Ovary (tissue), 9 donors: ENCODE results near the gene FNDC3A. TPM values are rescaled to one million over a fixed set of nuclear protein-coding genes. Genes with fewer than 3 reads are reported as not detected.

Source experiments
- DNase-seq, 5 donors: peaks; one replicate each; pipeline ENCODE4 v3.0.0-alpha.2; 2019 to 2020
- H3K27ac ChIP-seq, 2 donors: fragments of 200-600 bp; one replicate each; pipeline versions ENCODE4 v1.5.1 to v1.8.0; 2019 to 2022
- H3K27me3 ChIP-seq: fragments of 200-600 bp; one replicate; pipeline ENCODE4 v1.8.0; 2022
- H3K36me3 ChIP-seq: fragments of 200-600 bp; sonication (generic); one replicate; pipeline ENCODE4 v1.5.1; 2019
- H3K4me1 ChIP-seq: one replicate; pipeline ENCODE4 v1.8.1; 2013; ENCODE audit warnings: mild to moderate bottlenecking, moderate library complexity; ENCODE audit not compliant: insufficient read depth
- H3K4me3 ChIP-seq: fragments of 200-600 bp; sonication (generic); one replicate; pipeline ENCODE4 v1.5.1; 2017
- H3K9me3 ChIP-seq, 2 donors: fragments of 200-600 bp in 1 of 2; sonication (generic) in 1 of 2; one replicate each; pipeline versions ENCODE4 v1.5.1 to v1.8.1; 2013 to 2019; ENCODE audit warnings: mild to moderate bottlenecking in 1 of 2, moderate library complexity in 1 of 2
- EP300 ChIP-seq: sonication (generic); formaldehyde crosslinking; IDR thresholded peaks from one replicate; pipeline ENCODE4 v1.6.1; 2017; ENCODE audit warnings: antibody characterized with exemption
- POLR2A ChIP-seq: fragments of 450-650 bp; IDR thresholded peaks from one replicate; pipeline ENCODE4 v1.6.1; 2017; ENCODE audit warnings: antibody characterized with exemption, mild to moderate bottlenecking, moderate library complexity
- WGBS, 3 donors: extraction: QIAGEN DNeasy Blood & Tissue Kit in 1 of 3; methylation state at CpG; one replicate each; pipeline versions ENCODE4 v1.1.5 to v1.1.7; 2013 to 2017; 5-methylcytosine and 5-hydroxymethylcytosine counted together
- intact Hi-C, 4 donors: fragments of 100-400 bp; cut with DNase I; formaldehyde crosslinking; loops; one replicate each; pipeline versions ENCODE4 v1.11.0 to v1.15.1; 2022 to 2023
- polyA plus RNA-seq, 2 donors: library from polyadenylated mRNA; stranded (reverse); fragments of 200-250 nt in 1 of 2; fragments of 350-450 nt in 1 of 2; fragmentation: Illumina TruSeq in 1 of 2; extraction: RNeasy Lipid Tissue Mini Kit (QIAGEN cat#74804) in 1 of 2; gene quantifications; one replicate each; pipeline ENCODE4 v1.2.3, GENCODE V29; 2013 to 2014
- total RNA-seq, 7 donors: library from RNA; depleted of rRNA in 2 of 7; stranded (reverse); fragments of >200 nt in 2 of 7; fragmentation: NEBNext Ultra II Directional in 3 of 7; extraction: Animal tissue kit (Norgen Biotek cat#: 25700) in 3 of 7; gene quantifications; one replicate each; pipeline versions ENCODE4 v1.1.0 to v1.2.4, GENCODE V29; 2016 to 2023
- TF ChIP-seq, protein P1 (sequence below), 3 donors: fragments of 450-650 bp in 2 of 3; fragments of 200-600 bp in 1 of 3; IDR thresholded peaks; one replicate each; pipeline versions ENCODE4 v1.5.1 to v1.8.0; 2016 to 2022; ENCODE audit warnings: antibody characterized with exemption in 3 of 3, mild to moderate bottlenecking in 1 of 3
- donor health status: DM: no; HTN: no; CAD: no; lungs with moderate emphysema.
- donor health status: DM: no; HTN: no; CAD: no.
- donor health status: Bipolar disorder and iron deficiency.
- donor health status: DM: yes; HTN: yes; CAD: no.
- donor health status: DM: no; HTN: no; CAD: no.
- donor health status: DM: yes; HTN: yes; CAD: no.

Gene FNDC3A
- total and polyA plus RNA-seq, 9 donors, result 25.5 to 71.6 (median 58.2) TPM

DNA sequence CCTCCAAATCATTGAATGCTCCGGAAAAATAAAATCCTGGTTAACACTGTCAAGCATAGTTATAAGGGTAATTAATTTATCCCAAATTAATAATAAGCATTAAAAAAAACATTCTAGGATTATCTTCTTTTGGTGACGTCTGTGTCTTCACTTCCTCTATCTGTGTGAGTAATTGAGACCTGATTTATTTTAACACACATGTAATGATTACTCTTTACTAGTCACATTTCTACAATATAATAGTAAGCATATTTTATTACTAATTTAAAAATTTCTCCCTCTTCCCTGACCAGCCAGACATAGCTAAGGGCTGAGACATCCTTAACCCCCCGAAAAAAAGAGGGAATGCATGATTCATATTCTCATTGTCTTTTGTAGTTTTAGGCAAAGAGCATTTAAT is 2.3 kb downstream of the FNDC3A start:
- intact Hi-C loops, result no loop called here
- H3K27ac ChIP-seq, result no peak overlapping the region
- H3K4me1 ChIP-seq, result peaks cover 1% of the 10 kb centered on the region
- H3K36me3 ChIP-seq, result no peaks in the 10 kb centered on the region
- H3K27me3 ChIP-seq, result no peaks in the 10 kb centered on the region
- no peak for TF ChIP-seq POLR2A
- TF ChIP-seq, protein P1, sequence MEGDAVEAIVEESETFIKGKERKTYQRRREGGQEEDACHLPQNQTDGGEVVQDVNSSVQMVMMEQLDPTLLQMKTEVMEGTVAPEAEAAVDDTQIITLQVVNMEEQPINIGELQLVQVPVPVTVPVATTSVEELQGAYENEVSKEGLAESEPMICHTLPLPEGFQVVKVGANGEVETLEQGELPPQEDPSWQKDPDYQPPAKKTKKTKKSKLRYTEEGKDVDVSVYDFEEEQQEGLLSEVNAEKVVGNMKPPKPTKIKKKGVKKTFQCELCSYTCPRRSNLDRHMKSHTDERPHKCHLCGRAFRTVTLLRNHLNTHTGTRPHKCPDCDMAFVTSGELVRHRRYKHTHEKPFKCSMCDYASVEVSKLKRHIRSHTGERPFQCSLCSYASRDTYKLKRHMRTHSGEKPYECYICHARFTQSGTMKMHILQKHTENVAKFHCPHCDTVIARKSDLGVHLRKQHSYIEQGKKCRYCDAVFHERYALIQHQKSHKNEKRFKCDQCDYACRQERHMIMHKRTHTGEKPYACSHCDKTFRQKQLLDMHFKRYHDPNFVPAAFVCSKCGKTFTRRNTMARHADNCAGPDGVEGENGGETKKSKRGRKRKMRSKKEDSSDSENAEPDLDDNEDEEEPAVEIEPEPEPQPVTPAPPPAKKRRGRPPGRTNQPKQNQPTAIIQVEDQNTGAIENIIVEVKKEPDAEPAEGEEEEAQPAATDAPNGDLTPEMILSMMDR (IDR thresholded peaks at IDR 0.05), result no peak
- no peak for TF ChIP-seq EP300
- no peaks in the 10 kb centered on the region for H3K9me3 ChIP-seq
- 52 to 59% (median 56%) methylated on average over 3 of the region's 3 CpGs for WGBS, 3 donors
- DNase-seq, result no peak
- H3K4me3 ChIP-seq, result peak overlapping the region; percentile 94

GRCh38 chr13:48978942-48979601 is 3.4 kb downstream of the FNDC3A start:
- no peak for DNase-seq
- Histone ChIP-seq H3K9me3 (no peaks in the 10 kb centered on the region), H3K36me3 (no peaks in the 10 kb centered on the region), H3K4me1 (peaks cover 1% of the 10 kb centered on the region), H3K27ac (no peak overlapping the region), H3K4me3 (no peak overlapping the region), H3K27me3 (no peaks in the 10 kb centered on the region)
- WGBS, 3 donors, result 57 to 72% (median 61%) methylated on average over 2 of the region's 2 CpGs
- intact Hi-C loops, result no loop called here
- TF ChIP-seq POLR2A (no peak), EP300 (no peak)
- TF ChIP-seq, protein P1 (IDR thresholded peaks at IDR 0.05), result no peak

DNA sequence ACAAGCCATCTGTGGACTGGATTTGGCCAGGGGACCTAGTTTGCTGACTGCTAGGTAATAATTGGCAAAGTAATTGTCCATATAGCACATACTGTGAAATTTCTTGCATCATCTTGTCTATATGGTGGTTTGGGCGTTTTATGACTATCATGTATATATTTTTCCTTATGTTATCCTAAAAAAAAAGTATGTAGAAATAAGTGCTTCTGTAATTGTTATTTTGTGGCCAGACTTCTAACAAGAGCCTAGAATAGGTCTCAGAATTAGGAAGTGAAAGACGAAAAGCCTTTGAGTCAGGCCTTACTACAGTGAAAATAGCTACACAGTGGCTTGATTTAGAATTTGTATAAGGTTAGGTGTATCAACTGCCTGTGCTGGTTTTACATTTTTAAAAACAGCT is 4.2 kb downstream of the FNDC3A start:
- no peak for TF ChIP-seq EP300
- no peak for TF ChIP-seq POLR2A
- TF ChIP-seq, protein P1 (IDR thresholded peaks at IDR 0.05), result no peak
- DNase-seq, result no peak
- Histone ChIP-seq H3K36me3 (no peaks in the 10 kb centered on the region), H3K4me1 (peaks cover 1% of the 10 kb centered on the region), H3K9me3 (no peaks in the 10 kb centered on the region), H3K4me3 (no peak overlapping the region), H3K27ac (no peak overlapping the region), H3K27me3 (no peaks in the 10 kb centered on the region)
- 88 to 91% (median 91%) methylated on average over 2 of the region's 2 CpGs for WGBS, 3 donors
- intact Hi-C loops, result no loop called here

GRCh38 chr13:48983331-48983730 is 7.6 kb downstream of the FNDC3A start:
- no peaks in the 10 kb centered on the region for H3K9me3 ChIP-seq

More at GRCh38 chr13:48983331-48983730, 7.6 kb downstream of the FNDC3A start:
- H3K27me3 ChIP-seq, result no peaks in the 10 kb centered on the region
- H3K27ac ChIP-seq, result no peak overlapping the region
- WGBS, 3 donors, result 88 to 97% (median 96%) methylated on average over 1 of the region's 1 CpG
- TF ChIP-seq, protein P1 (IDR thresholded peaks at IDR 0.05), result no peak
- TF ChIP-seq POLR2A (no peak), EP300 (no peak)
- DNase-seq, result no peak
- H3K4me1 ChIP-seq, result peaks cover 1% of the 10 kb centered on the region
- no peaks in the 10 kb centered on the region for H3K36me3 ChIP-seq
- intact Hi-C loops, result no loop called here
- no peak overlapping the region for H3K4me3 ChIP-seq
